Measurements from ENCODE around the gene HES2. TPM values are rescaled to one million over a fixed set of nuclear protein-coding genes. Genes with fewer than 3 reads are reported as not detected.

The HES2 gene
- total and polyA plus RNA-seq, 2 donors = 0.03 to 0.53 TPM

Small RNA genes lying within 50 kb of the gene (small RNA-seq; reads per million reads assigned to genes)
- gene MIR4252 = not detected

Other genes starting within 250 kb of the HES2 start
- gene CHD5, start 239.6 kb downstream of the HES2 start, total RNA-seq = 0.53 TPM
- 1.6 TPM for gene CHD5, start 239.6 kb downstream of the HES2 start, polyA plus RNA-seq
- gene RPL22, start 220.3 kb downstream of the HES2 start, total RNA-seq = 229 TPM
- gene RPL22, start 220.3 kb downstream of the HES2 start, polyA plus RNA-seq = 509 TPM
- 12.8 TPM for gene RNF207, start 213.8 kb downstream of the HES2 start, total RNA-seq
- gene RNF207, start 213.8 kb downstream of the HES2 start, polyA plus RNA-seq = 14.1 TPM
- gene ICMT, start 184.0 kb downstream of the HES2 start, total RNA-seq = 61.6 TPM
- 46.3 TPM for gene ICMT, start 184.0 kb downstream of the HES2 start, polyA plus RNA-seq
- gene HES3, start 175.7 kb downstream of the HES2 start, total RNA-seq = not detected
- not detected for gene HES3, start 175.7 kb downstream of the HES2 start, polyA plus RNA-seq
- 12.2 TPM for gene GPR153, start 158.8 kb downstream of the HES2 start, total RNA-seq
- 12.9 TPM for gene GPR153, start 158.8 kb downstream of the HES2 start, polyA plus RNA-seq
- gene ACOT7, start 26.2 kb downstream of the HES2 start, total RNA-seq = 6.9 TPM
- gene ACOT7, start 26.2 kb downstream of the HES2 start, polyA plus RNA-seq = 36.8 TPM
- gene ESPN, start 4.9 kb upstream of the HES2 start, total RNA-seq = 0.58 TPM
- 0.53 TPM for gene ESPN, start 4.9 kb upstream of the HES2 start, polyA plus RNA-seq
- gene TNFRSF25, start 46.3 kb upstream of the HES2 start, total RNA-seq = 7.1 TPM
- 4.3 TPM for gene TNFRSF25, start 46.3 kb upstream of the HES2 start, polyA plus RNA-seq
- gene PLEKHG5, start 71.7 kb upstream of the HES2 start, total RNA-seq = 9.9 TPM
- gene PLEKHG5, start 71.7 kb upstream of the HES2 start, polyA plus RNA-seq = 5.8 TPM
- 28.6 TPM for gene NOL9, start 134.6 kb upstream of the HES2 start, total RNA-seq
- gene NOL9, start 134.6 kb upstream of the HES2 start, polyA plus RNA-seq = 4.0 TPM
- gene TAS1R1, start 135.4 kb upstream of the HES2 start, total RNA-seq = not detected
- 0.06 TPM for gene TAS1R1, start 135.4 kb upstream of the HES2 start, polyA plus RNA-seq
- 19.6 TPM for gene ZBTB48, start 160.1 kb upstream of the HES2 start, total RNA-seq
- gene ZBTB48, start 160.1 kb upstream of the HES2 start, polyA plus RNA-seq = 32.2 TPM
- 17.0 TPM for gene KLHL21, start 182.9 kb upstream of the HES2 start, total RNA-seq
- 72.4 TPM for gene KLHL21, start 182.9 kb upstream of the HES2 start, polyA plus RNA-seq
- gene PHF13, start 193.8 kb upstream of the HES2 start, total RNA-seq = 16.3 TPM
- gene PHF13, start 193.8 kb upstream of the HES2 start, polyA plus RNA-seq = 19.0 TPM
- 20.3 TPM for gene THAP3, start 204.9 kb upstream of the HES2 start, total RNA-seq
- gene THAP3, start 204.9 kb upstream of the HES2 start, polyA plus RNA-seq = 29.6 TPM

Measured in urinary bladder (tissue), 2 donors.